Tibial nerve (tissue), 4 donors: ENCODE data around the gene CIPC. TPM values are rescaled to one million over a fixed set of nuclear protein-coding genes. Genes with fewer than 3 reads are reported as not detected.

Experiments used
- DNase-seq, 2 donors: peaks; one replicate each; pipeline ENCODE4 v3.0.0-alpha.2; 2019; ENCODE audit warnings: low spot score in 2 of 2
- H3K27ac ChIP-seq, 4 donors: fragments of 200-600 bp; sonication (generic) in 3 of 4; one replicate each; pipeline ENCODE4 v1.5.1; 2017 to 2019; ENCODE audit warnings: mild to moderate bottlenecking in 1 of 4
- H3K27me3 ChIP-seq, 2 donors: fragments of 200-600 bp; sonication (generic) in 1 of 2; one replicate each; pipeline versions ENCODE4 v1.5.1 to v1.6.0; 2017 to 2019
- H3K36me3 ChIP-seq, 3 donors: fragments of 200-600 bp; sonication (generic); one replicate each; pipeline ENCODE4 v1.5.1; 2018 to 2019
- H3K4me1 ChIP-seq, 4 donors: fragments of 200-600 bp; sonication (generic) in 3 of 4; one replicate each; pipeline ENCODE4 v1.5.1; 2017 to 2019
- H3K4me3 ChIP-seq, 4 donors: fragments of 200-600 bp; sonication (generic) in 3 of 4; one replicate each; pipeline ENCODE4 v1.5.1; 2017 to 2019; ENCODE audit warnings: mild to moderate bottlenecking in 1 of 4, moderate library complexity in 1 of 4
- H3K9me3 ChIP-seq, 4 donors: fragments of 200-600 bp; sonication (generic) in 3 of 4; one replicate each; pipeline ENCODE4 v1.5.1; 2017 to 2019
- CTCF ChIP-seq, 5 experiments: fragments of 200-600 bp in 3 of 5; fragments of 450-650 bp in 2 of 5; sonication (generic) in 3 of 5; IDR thresholded peaks; one replicate each; pipeline ENCODE4 v1.5.1; 2016 to 2019; ENCODE audit warnings: antibody characterized with exemption in 5 of 5, mild to moderate bottlenecking in 3 of 5, moderate library complexity in 2 of 5
- EP300 ChIP-seq, 2 donors: sonication (generic); formaldehyde crosslinking; IDR thresholded peaks; one replicate each; pipeline ENCODE4 v1.6.1; 2017; ENCODE audit warnings: antibody characterized with exemption in 2 of 2, mild to moderate bottlenecking in 1 of 2
- POLR2A ChIP-seq, 2 donors: fragments of 450-650 bp; IDR thresholded peaks; one replicate each; pipeline ENCODE4 v1.6.1; 2017; ENCODE audit warnings: antibody characterized with exemption in 2 of 2, mild to moderate bottlenecking in 2 of 2, moderate library complexity in 2 of 2
- WGBS, 2 donors: methylation state at CpG; one replicate each; pipeline ENCODE4 v1.1.5; 2018; 5-methylcytosine and 5-hydroxymethylcytosine counted together
- total RNA-seq, 4 donors: library from RNA; depleted of rRNA; stranded (reverse); fragments of >200 nt; gene quantifications; one replicate each; pipeline ENCODE4 v1.1.0, GENCODE V29; 2016

CIPC gene
- total RNA-seq, 4 donors from 2014 or later = 38.1 to 76.7 (median 41.5) TPM

- H3K36me3 ChIP-seq = no peaks in the 10 kb centered on the region
- H3K27ac ChIP-seq = no peak overlapping the region
- WGBS, 2 donors = 95 to 96% methylated on average over 3 of the region's 3 CpGs
- H3K4me1 ChIP-seq = peaks cover 0 to 11% (median 0%) of the 10 kb centered on the region in 4 donors
- H3K4me3 ChIP-seq = no peak overlapping the region
- H3K27me3 ChIP-seq = peaks cover 0 to 57% of the 10 kb centered on the region in 2 donors
- no peaks in the 10 kb centered on the region for H3K9me3 ChIP-seq
- TF ChIP-seq POLR2A (IDR thresholded peaks at IDR 0.05) (no peak), EP300 (IDR thresholded peaks at IDR 0.05) (no peak), CTCF (IDR thresholded peaks at IDR 0.05) (no peak)
- DNase-seq = no peak
These were observed 55.7 kb downstream of the CIPC start for GRCh38 chr14:77153802-77154201.

GRCh38 chr14:77154421-77154820 is 56.4 kb downstream of the CIPC start:
- Histone ChIP-seq H3K9me3 (no peaks in the 10 kb centered on the region), H3K4me1 (peaks cover 0 to 11% (median 0%) of the 10 kb centered on the region in 4 donors), H3K27ac (no peak overlapping the region), H3K36me3 (no peaks in the 10 kb centered on the region), H3K27me3 (peaks cover 0 to 61% of the 10 kb centered on the region in 2 donors), H3K4me3 (no peak overlapping the region)
- TF ChIP-seq POLR2A (IDR thresholded peaks at IDR 0.05) (no peak), EP300 (IDR thresholded peaks at IDR 0.05) (no peak), CTCF (IDR thresholded peaks at IDR 0.05) (no peak)
- DNase-seq = no peak
- WGBS, 2 donors = 25 to 32% methylated on average over 7 of the region's 7 CpGs

- no peak overlapping the region for H3K4me3 ChIP-seq
- no peak for DNase-seq
- WGBS, 2 donors = 56 to 63% methylated on average over 2 of the region's 2 CpGs
- peaks cover 0 to 11% (median 0%) of the 10 kb centered on the region in 4 donors for H3K4me1 ChIP-seq
- no peaks in the 10 kb centered on the region for H3K36me3 ChIP-seq
- no peaks in the 10 kb centered on the region for H3K9me3 ChIP-seq
- TF ChIP-seq EP300 (IDR thresholded peaks at IDR 0.05) = no peak
- TF ChIP-seq POLR2A (IDR thresholded peaks at IDR 0.05) = no peak
- no peak for TF ChIP-seq CTCF (IDR thresholded peaks at IDR 0.05)
- no peak overlapping the region for H3K27ac ChIP-seq
- H3K27me3 ChIP-seq = peaks cover 0 to 61% of the 10 kb centered on the region in 2 donors
These were observed 57.0 kb downstream of the CIPC start for GRCh38 chr14:77155083-77155482.

- H3K36me3 ChIP-seq = no peaks in the 10 kb centered on the region
- TF ChIP-seq EP300 (IDR thresholded peaks at IDR 0.05) (no peak), CTCF (IDR thresholded peaks at IDR 0.05) (no peak), POLR2A (IDR thresholded peaks at IDR 0.05) (no peak)
- WGBS, 2 donors = 45 to 53% methylated on average over 11 of the region's 11 CpGs
- H3K9me3 ChIP-seq = no peaks in the 10 kb centered on the region
- no peak overlapping the region for H3K27ac ChIP-seq
- peaks cover 0 to 11% (median 0%) of the 10 kb centered on the region in 4 donors for H3K4me1 ChIP-seq
- H3K27me3 ChIP-seq = peaks cover 0 to 60% of the 10 kb centered on the region in 2 donors
- no peak for DNase-seq
- no peak overlapping the region for H3K4me3 ChIP-seq
These were observed 59.7 kb downstream of the CIPC start for GRCh38 chr14:77157740-77158139.

GRCh38 chr14:77158175-77158881 is 60.3 kb downstream of the CIPC start:
- peaks cover 0 to 11% (median 0%) of the 10 kb centered on the region in 4 donors for H3K4me1 ChIP-seq
- H3K4me3 ChIP-seq = no peak overlapping the region
- H3K36me3 ChIP-seq = no peaks in the 10 kb centered on the region
- TF ChIP-seq EP300 (IDR thresholded peaks at IDR 0.05) (no peak), CTCF (IDR thresholded peaks at IDR 0.05) (no peak), POLR2A (IDR thresholded peaks at IDR 0.05) (no peak)
- peaks cover 0 to 54% of the 10 kb centered on the region in 2 donors for H3K27me3 ChIP-seq
- no peaks in the 10 kb centered on the region for H3K9me3 ChIP-seq
- 19 to 20% methylated on average over 17 to 18 of the region's 18 CpGs for WGBS, 2 donors
- H3K27ac ChIP-seq = no peak overlapping the region
- DNase-seq = no peak
